MM.1S (cell line): Measurements from ENCODE around the gene DNAJC18.

Source experiments
- EZH2 ChIP-seq: fragments of 300-600 bp; sonication (generic); optimal IDR thresholded peaks from 2 replicates; pipeline ENCODE3; 2017; ENCODE audit warnings: low read depth, mild to moderate bottlenecking, antibody characterized with exemption, low read length, mixed read lengths
- TF ChIP-seq, protein P1 (sequence below): fragments of 300-600 bp; sonication (generic); IDR thresholded peaks from 2 replicates; pipeline ENCODE4 v1.5.1; 2016; ENCODE audit warnings: antibody characterized with exemption, low read length, mixed read lengths

DNA sequence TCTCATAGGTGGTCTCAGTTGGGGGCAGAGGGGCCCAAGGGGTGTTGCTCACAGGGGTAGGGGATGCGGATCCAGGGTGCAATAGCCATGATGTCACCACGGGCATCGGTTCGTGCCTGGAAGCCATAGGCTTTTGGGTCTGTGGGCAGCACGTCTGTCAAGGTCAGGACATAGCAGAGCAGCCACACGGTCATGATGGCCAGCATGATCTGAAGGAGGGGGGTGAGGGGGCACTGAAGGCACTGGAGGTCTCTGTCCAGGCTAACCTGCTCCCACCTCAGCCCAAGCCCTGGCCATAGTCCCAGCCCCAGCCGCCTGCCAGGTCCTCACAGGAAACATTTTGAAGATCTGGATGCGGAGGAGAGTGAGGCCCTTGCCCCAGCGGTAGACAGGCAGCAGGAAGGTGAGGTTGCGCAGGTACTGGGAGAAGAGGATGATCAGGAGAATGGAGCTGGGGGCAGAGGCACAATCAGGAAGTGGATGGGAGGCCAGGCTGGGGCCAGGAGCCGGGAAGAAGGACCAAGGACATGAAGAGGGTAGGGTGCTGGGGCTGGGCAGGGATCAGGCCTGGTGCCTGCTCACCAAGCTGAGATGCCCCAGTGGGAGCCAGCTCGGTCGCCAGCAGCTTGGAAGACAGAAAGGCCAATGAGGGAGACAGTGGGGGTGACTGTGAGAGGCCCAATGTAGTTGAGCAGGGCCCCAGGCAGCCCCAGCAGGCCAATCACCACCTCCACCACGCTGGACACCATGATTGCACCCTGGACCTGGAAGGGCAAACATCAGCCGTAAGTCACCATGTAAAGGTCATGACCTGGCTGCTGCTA lies 59.5 kb downstream of the DNAJC18 start:
- TF ChIP-seq, protein P1, sequence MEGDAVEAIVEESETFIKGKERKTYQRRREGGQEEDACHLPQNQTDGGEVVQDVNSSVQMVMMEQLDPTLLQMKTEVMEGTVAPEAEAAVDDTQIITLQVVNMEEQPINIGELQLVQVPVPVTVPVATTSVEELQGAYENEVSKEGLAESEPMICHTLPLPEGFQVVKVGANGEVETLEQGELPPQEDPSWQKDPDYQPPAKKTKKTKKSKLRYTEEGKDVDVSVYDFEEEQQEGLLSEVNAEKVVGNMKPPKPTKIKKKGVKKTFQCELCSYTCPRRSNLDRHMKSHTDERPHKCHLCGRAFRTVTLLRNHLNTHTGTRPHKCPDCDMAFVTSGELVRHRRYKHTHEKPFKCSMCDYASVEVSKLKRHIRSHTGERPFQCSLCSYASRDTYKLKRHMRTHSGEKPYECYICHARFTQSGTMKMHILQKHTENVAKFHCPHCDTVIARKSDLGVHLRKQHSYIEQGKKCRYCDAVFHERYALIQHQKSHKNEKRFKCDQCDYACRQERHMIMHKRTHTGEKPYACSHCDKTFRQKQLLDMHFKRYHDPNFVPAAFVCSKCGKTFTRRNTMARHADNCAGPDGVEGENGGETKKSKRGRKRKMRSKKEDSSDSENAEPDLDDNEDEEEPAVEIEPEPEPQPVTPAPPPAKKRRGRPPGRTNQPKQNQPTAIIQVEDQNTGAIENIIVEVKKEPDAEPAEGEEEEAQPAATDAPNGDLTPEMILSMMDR, result no peak
- TF ChIP-seq EZH2, result no peak
